ENCODE measurements around the gene RRAGC.

Gene RRAGC

GRCh38 chr1:38867208-38867607 is 7.6 kb upstream of the RRAGC start:
- no peak overlapping the region for H3K14ac ChIP-seq (ENCODE audit: low read length)
- H3K36me3 ChIP-seq (ENCODE audit: control insufficient read depth in 1 of 2, insufficient read depth in 2 of 2, low read length in 2 of 2), result peaks cover 7 to 9% of the 10 kb centered on the region in 2 experiments
- H2BK5ac ChIP-seq (ENCODE audit: low read depth, low read length, poor library complexity), result no peak overlapping the region
- no peak overlapping the region for H4K91ac ChIP-seq (ENCODE audit: low read depth, low read length)
- no peak overlapping the region for H3K18ac ChIP-seq (ENCODE audit: low read length)
- H2AK5ac ChIP-seq (ENCODE audit: low read length), result no peak overlapping the region
- no peak overlapping the region for H3K27ac ChIP-seq (ENCODE audit: low read depth, low read length)
- no peaks in the 10 kb centered on the region for H3K9me3 ChIP-seq (ENCODE audit: insufficient read depth, low read depth, low read length)
- no peak overlapping the region for H4K12ac ChIP-seq (ENCODE audit: low read depth, low read length)
- no peak overlapping the region for H2AFZ ChIP-seq (ENCODE audit: insufficient read depth, low read length, poor library complexity)
- no peak overlapping the region for H4K8ac ChIP-seq (ENCODE audit: low read depth, low read length)
- DNase-seq, result peak; percentile 61 to 68
- H3K79me2 ChIP-seq (ENCODE audit: control insufficient read depth, insufficient read depth, low read length, poor library complexity), result no peaks in the 10 kb centered on the region
- no peak overlapping the region for H2BK12ac ChIP-seq (ENCODE audit: low read length)
- H3K27me3 ChIP-seq (ENCODE audit: insufficient read depth, low read length), result no peaks in the 10 kb centered on the region
- H3K4me1 ChIP-seq (ENCODE audit: control insufficient read depth in 1 of 2, insufficient read depth in 2 of 2, low read length in 2 of 2), result no peaks in the 10 kb centered on the region
- WGBS (ENCODE audit: extremely low coverage, insufficient coverage, insufficient read length), result no CpG with 5 or more reads among the region's 8 CpGs
- H3K4me2 ChIP-seq (ENCODE audit: low read length), result no peak overlapping the region
- H2BK120ac ChIP-seq (ENCODE audit: insufficient read depth, low read length, poor library complexity), result no peak overlapping the region
- H3K9ac ChIP-seq (ENCODE audit: low read length), result no peak overlapping the region
- no peak overlapping the region for H3K4ac ChIP-seq (ENCODE audit: low read depth, low read length)
- H3K79me1 ChIP-seq (ENCODE audit: low read length), result no peaks in the 10 kb centered on the region
- no peak overlapping the region for H3K4me3 ChIP-seq (ENCODE audit: low read depth, low read length)
- no peak overlapping the region for H3K23ac ChIP-seq (ENCODE audit: low read length)

DNA sequence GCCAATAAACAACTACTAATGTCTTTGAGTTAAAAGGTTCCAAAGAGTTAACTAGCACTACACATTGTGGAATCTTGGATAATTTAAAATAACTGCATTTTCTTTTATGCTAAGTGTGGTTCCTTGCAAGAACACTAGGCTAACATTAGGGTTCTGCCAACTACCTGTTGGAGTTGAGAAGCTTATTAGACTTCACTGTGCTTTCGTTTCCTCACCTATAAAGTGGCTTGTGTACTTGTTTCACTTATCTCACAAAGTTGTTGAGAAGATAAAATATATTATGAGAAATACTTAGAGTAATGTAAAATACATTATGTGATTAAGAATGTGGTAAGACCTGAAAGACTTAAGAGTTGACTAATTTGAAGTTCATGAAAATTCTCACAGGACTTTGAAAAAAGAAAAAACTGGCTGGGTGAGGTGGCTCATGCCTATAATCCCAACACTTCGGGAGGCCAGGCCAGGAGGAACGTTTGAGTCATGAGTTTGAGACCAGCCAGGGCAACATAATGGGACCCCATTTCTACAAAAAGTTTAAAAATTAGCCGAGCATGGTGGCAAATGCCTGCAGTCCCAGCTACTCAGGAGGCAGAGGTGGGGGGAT is 5.6 kb upstream of the RRAGC start:
- H2AK5ac ChIP-seq (ENCODE audit: low read length), result no peak overlapping the region
- H3K14ac ChIP-seq (ENCODE audit: low read length), result no peak overlapping the region
- no peak overlapping the region for H4K12ac ChIP-seq (ENCODE audit: low read depth, low read length)
- no peaks in the 10 kb centered on the region for H3K9me3 ChIP-seq (ENCODE audit: insufficient read depth, low read depth, low read length)
- H3K4me3 ChIP-seq (ENCODE audit: low read depth, low read length), result no peak overlapping the region
- WGBS (ENCODE audit: extremely low coverage, insufficient coverage, insufficient read length), result no CpG with 5 or more reads among the region's 4 CpGs
- H3K27me3 ChIP-seq (ENCODE audit: insufficient read depth, low read length), result no peaks in the 10 kb centered on the region
- H3K4me2 ChIP-seq (ENCODE audit: low read length), result no peak overlapping the region
- H3K23ac ChIP-seq (ENCODE audit: low read length), result no peak overlapping the region
- H3K9ac ChIP-seq (ENCODE audit: low read length), result no peak overlapping the region
- no peak overlapping the region for H3K27ac ChIP-seq (ENCODE audit: low read depth, low read length)
- H3K79me2 ChIP-seq (ENCODE audit: control insufficient read depth, insufficient read depth, low read length, poor library complexity), result no peaks in the 10 kb centered on the region
- H3K4me1 ChIP-seq (ENCODE audit: control insufficient read depth in 1 of 2, insufficient read depth in 2 of 2, low read length in 2 of 2), result no peaks in the 10 kb centered on the region
- H4K8ac ChIP-seq (ENCODE audit: low read depth, low read length), result no peak overlapping the region
- no peak overlapping the region for H2BK5ac ChIP-seq (ENCODE audit: low read depth, low read length, poor library complexity)
- H2BK120ac ChIP-seq (ENCODE audit: insufficient read depth, low read length, poor library complexity), result no peak overlapping the region
- peaks cover 6 to 7% of the 10 kb centered on the region in 2 experiments for H3K36me3 ChIP-seq (ENCODE audit: control insufficient read depth in 1 of 2, insufficient read depth in 2 of 2, low read length in 2 of 2)
- no peaks in the 10 kb centered on the region for H3K79me1 ChIP-seq (ENCODE audit: low read length)
- H3K18ac ChIP-seq (ENCODE audit: low read length), result no peak overlapping the region
- no peak overlapping the region for H2BK12ac ChIP-seq (ENCODE audit: low read length)
- no peak overlapping the region for H4K91ac ChIP-seq (ENCODE audit: low read depth, low read length)
- no peak overlapping the region for H2AFZ ChIP-seq (ENCODE audit: insufficient read depth, low read length, poor library complexity)
- peak; percentile 69 to 91 for DNase-seq
- no peak overlapping the region for H3K4ac ChIP-seq (ENCODE audit: low read depth, low read length)

DNA sequence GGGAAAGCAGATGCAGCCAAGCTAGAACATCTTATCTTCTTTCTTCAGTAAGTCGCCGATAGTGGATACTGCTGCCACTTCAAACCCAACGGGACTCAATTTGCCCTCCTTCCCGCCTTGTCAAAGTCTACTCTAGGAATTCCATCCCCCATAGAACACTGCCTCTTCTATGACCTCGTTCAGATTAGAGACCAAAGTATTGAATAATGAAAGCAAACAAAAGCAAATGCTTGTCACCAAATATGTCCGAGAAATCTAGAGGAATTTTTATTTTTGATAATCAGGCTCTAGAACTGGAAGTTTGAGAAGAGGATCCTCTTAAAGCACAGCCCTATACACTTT is 853 bp upstream of the RRAGC start:
- Histone ChIP-seq H3K4me3 (ENCODE audit: low read depth, low read length) (peak overlapping the region; percentile 87), H4K12ac (ENCODE audit: low read depth, low read length) (no peak overlapping the region), H3K4me1 (ENCODE audit: control insufficient read depth in 1 of 2, insufficient read depth in 2 of 2, low read length in 2 of 2) (peaks cover 0 to 2% of the 10 kb centered on the region in 2 experiments), H3K27ac (ENCODE audit: low read depth, low read length) (no peak overlapping the region), H3K9ac (ENCODE audit: low read length) (no peak overlapping the region), H2BK5ac (ENCODE audit: low read depth, low read length, poor library complexity) (no peak overlapping the region), H3K79me1 (ENCODE audit: low read length) (peaks cover 4% of the 10 kb centered on the region), H3K18ac (ENCODE audit: low read length) (no peak overlapping the region), H3K27me3 (ENCODE audit: insufficient read depth, low read length) (no peaks in the 10 kb centered on the region), H2AFZ (ENCODE audit: insufficient read depth, low read length, poor library complexity) (peak overlapping the region; percentile 88), H2BK12ac (ENCODE audit: low read length) (no peak overlapping the region), H4K91ac (ENCODE audit: low read depth, low read length) (no peak overlapping the region), H2BK120ac (ENCODE audit: insufficient read depth, low read length, poor library complexity) (no peak overlapping the region), H3K14ac (ENCODE audit: low read length) (no peak overlapping the region), H3K4ac (ENCODE audit: low read depth, low read length) (no peak overlapping the region), H2AK5ac (ENCODE audit: low read length) (no peak overlapping the region), H3K4me2 (ENCODE audit: low read length) (peak overlapping the region; percentile 70), H3K23ac (ENCODE audit: low read length) (no peak overlapping the region), H4K8ac (ENCODE audit: low read depth, low read length) (no peak overlapping the region), H3K9me3 (ENCODE audit: insufficient read depth, low read depth, low read length) (no peaks in the 10 kb centered on the region), H3K36me3 (ENCODE audit: control insufficient read depth in 1 of 2, insufficient read depth in 2 of 2, low read length in 2 of 2) (peaks cover 2 to 6% of the 10 kb centered on the region in 2 experiments), H3K79me2 (ENCODE audit: control insufficient read depth, insufficient read depth, low read length, poor library complexity) (peaks cover 9% of the 10 kb centered on the region)
- DNase-seq, result peak in 1 of 2 donors; percentile 37
- WGBS (ENCODE audit: extremely low coverage, insufficient coverage, insufficient read length), result no CpG with 5 or more reads among the region's 6 CpGs

DNA sequence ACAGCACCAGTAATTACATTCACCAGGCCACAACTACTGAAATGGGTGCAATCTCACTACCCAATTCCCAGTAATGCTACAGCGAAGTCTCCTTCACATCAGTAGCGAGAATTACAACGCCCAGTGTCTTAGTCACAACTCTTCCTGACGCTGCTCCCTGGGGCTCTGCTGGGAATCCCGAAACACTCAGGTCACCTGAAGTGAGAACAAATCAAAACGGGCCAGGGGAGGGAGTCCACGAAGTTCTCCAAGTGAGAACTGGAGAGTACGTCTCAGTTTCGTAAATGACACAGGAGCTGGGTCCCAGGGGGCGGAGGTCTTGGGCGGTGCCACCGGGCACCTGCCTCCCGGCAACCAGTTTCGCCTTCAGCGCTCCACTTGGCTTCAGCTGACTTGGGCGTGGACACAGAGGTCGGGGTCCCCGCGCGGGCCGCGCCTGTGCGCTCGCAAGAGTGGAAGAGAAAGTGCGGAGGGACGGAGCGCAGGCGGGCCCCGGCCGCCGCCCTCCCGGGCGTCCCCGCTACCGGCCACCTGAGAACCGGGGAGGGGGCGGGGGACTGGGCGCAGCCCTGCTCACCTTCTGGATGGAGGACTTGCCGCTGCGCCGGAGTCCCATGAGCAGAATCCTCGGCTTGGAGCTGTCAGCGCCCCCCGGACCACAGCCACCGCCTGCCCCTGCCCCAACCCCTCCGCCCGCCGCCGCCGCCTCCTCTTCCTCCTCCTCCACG is 575 bp downstream of the RRAGC start:
- DNase-seq, result peak; percentile 86 to 90
- H3K79me2 ChIP-seq (ENCODE audit: control insufficient read depth, insufficient read depth, low read length, poor library complexity), result peaks cover 9% of the 10 kb centered on the region
- WGBS (ENCODE audit: extremely low coverage, insufficient coverage, insufficient read length), result no CpG with 5 or more reads among the region's 51 CpGs

More for the DNA sequence above, 575 bp downstream of the RRAGC start:
- Histone ChIP-seq H3K27me3 (ENCODE audit: insufficient read depth, low read length) (no peaks in the 10 kb centered on the region), H3K27ac (ENCODE audit: low read depth, low read length) (peak overlapping the region; percentile 61), H3K14ac (ENCODE audit: low read length) (peak overlapping the region; percentile 90), H3K9ac (ENCODE audit: low read length) (peak overlapping the region; percentile 81), H3K23ac (ENCODE audit: low read length) (no peak overlapping the region), H3K4me1 (ENCODE audit: control insufficient read depth in 1 of 2, insufficient read depth in 2 of 2, low read length in 2 of 2) (peaks cover 0 to 2% of the 10 kb centered on the region in 2 experiments), H3K18ac (ENCODE audit: low read length) (peak overlapping the region; percentile 88), H4K8ac (ENCODE audit: low read depth, low read length) (peak overlapping the region; percentile 59), H3K4me3 (ENCODE audit: low read depth, low read length) (peak overlapping the region; percentile 98), H4K91ac (ENCODE audit: low read depth, low read length) (peak overlapping the region; percentile 68), H2BK5ac (ENCODE audit: low read depth, low read length, poor library complexity) (peak overlapping the region; percentile 65), H2BK12ac (ENCODE audit: low read length) (no peak overlapping the region), H3K36me3 (ENCODE audit: control insufficient read depth in 1 of 2, insufficient read depth in 2 of 2, low read length in 2 of 2) (peaks cover 2 to 9% of the 10 kb centered on the region in 2 experiments), H3K4me2 (ENCODE audit: low read length) (peak overlapping the region; percentile 96), H3K4ac (ENCODE audit: low read depth, low read length) (peak overlapping the region; percentile 13), H4K12ac (ENCODE audit: low read depth, low read length) (no peak overlapping the region), H2BK120ac (ENCODE audit: insufficient read depth, low read length, poor library complexity) (no peak overlapping the region), H2AK5ac (ENCODE audit: low read length) (no peak overlapping the region), H3K9me3 (ENCODE audit: insufficient read depth, low read depth, low read length) (no peaks in the 10 kb centered on the region), H3K79me1 (ENCODE audit: low read length) (peaks cover 4% of the 10 kb centered on the region), H2AFZ (ENCODE audit: insufficient read depth, low read length, poor library complexity) (peak overlapping the region; percentile 82)

Data from trophoblast cell (in vitro differentiated cells and primary cell).